GM12892 (cell line): Measurements from ENCODE around the gene CRKL.

ENCODE experiments used
- POLR2A ChIP-seq: IDR thresholded peaks from 2 replicates; pipeline ENCODE4 v1.6.1; 2011; ENCODE audit warnings: low read depth, low read length, control low read depth
- TAF1 ChIP-seq: IDR thresholded peaks from 2 replicates; pipeline ENCODE4 v1.6.1; 2011; ENCODE audit warnings: low read depth, mild to moderate bottlenecking, control low read depth, low read length, borderline replicate concordance

GRCh38 chr22:20940904-20941385 is 23.7 kb downstream of the CRKL start:
- TF ChIP-seq POLR2A: no peak
- TF ChIP-seq TAF1: no peak
